ENCODE results near the gene NDUFB3.

Gene NDUFB3

DNA sequence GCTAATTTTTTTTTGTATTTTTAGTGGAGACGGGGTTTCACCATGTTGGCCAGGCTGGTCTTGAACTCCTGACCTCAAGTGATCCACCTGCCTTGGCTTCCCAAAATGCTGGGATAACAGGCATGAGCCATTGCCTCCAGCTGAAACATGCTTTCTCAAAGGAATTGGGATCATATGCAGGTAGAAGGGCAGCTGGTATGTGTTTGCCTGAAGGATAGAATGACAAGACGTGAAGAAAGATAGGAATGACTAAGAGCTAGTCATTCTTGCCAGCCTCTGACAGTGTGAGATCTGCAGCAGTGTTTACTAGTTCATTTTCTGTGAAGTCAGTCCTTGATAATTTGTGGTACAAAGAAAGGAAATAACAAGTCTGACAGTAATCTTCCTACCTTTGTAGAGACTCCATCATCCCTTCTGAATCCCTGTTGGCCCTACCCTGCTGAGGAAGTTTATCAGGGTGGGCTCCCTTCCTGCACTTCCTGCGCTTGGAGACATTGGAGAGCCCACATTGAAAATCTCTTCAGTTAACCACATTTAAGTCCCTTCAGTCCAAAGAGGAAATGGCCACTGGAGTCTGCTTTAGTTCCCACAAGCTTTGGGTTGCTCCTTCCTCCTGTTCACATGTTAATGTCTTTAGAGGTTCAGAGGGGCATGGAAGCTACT lies 58.9 kb downstream of the NDUFB3 start:
- no peak for DNase-seq

DNA sequence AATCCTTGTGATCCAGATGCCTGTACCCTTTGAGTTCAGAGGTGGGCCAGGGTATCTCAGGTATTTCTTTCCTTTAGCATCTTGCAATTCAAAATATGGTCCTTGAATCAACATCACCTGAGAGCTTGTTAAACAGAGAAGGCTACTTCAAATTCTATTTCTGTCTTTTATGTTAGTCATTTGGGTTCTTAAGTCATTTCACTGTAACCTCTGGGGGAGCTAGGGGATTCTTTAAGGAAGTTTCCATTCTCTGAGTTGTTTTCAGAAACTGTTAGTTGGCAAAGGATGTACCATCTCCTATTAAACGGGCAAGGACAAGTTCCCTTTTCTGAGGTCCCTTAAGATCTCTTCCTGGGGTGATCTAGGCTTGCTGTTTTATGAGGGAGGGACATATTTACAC lies 60.7 kb downstream of the NDUFB3 start:
- no peak for DNase-seq
